H9 (cell line): ENCODE measurements around the gene BSDC1. TPM values are rescaled to one million over a fixed set of nuclear protein-coding genes. Genes with fewer than 3 reads are reported as not detected.

Source experiments
- DNase-seq: peaks from one replicate; pipeline ENCODE4 v3.0.0-alpha.2; 2017
- H2AFZ ChIP-seq: one replicate; pipeline ENCODE4 v1.6.1; 2013; ENCODE audit warnings: mild to moderate bottlenecking, low read length, control low read depth, moderate library complexity
- H2AK5ac ChIP-seq: 2 replicates; pipeline ENCODE4 v1.6.1; 2013; ENCODE audit warnings: low read length, control low read depth, mixed read lengths; ENCODE audit not compliant: insufficient read length
- H2BK120ac ChIP-seq: one replicate; pipeline ENCODE4 v1.6.1; 2013; ENCODE audit warnings: low read depth, mild to moderate bottlenecking, low read length, control low read depth, inconsistent platforms; ENCODE audit not compliant: poor library complexity, severe bottlenecking
- H2BK12ac ChIP-seq: 2 replicates; pipeline ENCODE4 v1.6.1; 2013; ENCODE audit warnings: low read length, control low read depth, mixed read lengths, low read depth; ENCODE audit not compliant: insufficient read length
- H2BK15ac ChIP-seq: 2 replicates; pipeline ENCODE4 v1.6.1; 2013; ENCODE audit warnings: low read depth, low read length, control low read depth
- H2BK20ac ChIP-seq: one replicate; pipeline ENCODE4 v1.6.1; 2013; ENCODE audit warnings: low read depth, mild to moderate bottlenecking, low read length, control low read depth, inconsistent platforms; ENCODE audit not compliant: poor library complexity, severe bottlenecking
- H2BK5ac ChIP-seq: 2 replicates; pipeline ENCODE4 v1.6.1; 2013; ENCODE audit warnings: low read length, control low read depth, mixed read lengths; ENCODE audit not compliant: insufficient read length
- H3K14ac ChIP-seq: 2 replicates; pipeline ENCODE4 v1.6.1; 2013; ENCODE audit warnings: low read length, control low read depth; ENCODE audit not compliant: insufficient read depth
- H3K18ac ChIP-seq: 2 replicates; pipeline ENCODE4 v1.6.1; 2013; ENCODE audit warnings: low read depth, mild to moderate bottlenecking, mixed read lengths, low read length, control low read depth; ENCODE audit not compliant: insufficient read length
- H3K23ac ChIP-seq: 2 replicates; pipeline ENCODE4 v1.6.1; 2013; ENCODE audit warnings: low read length, control low read depth, mixed read lengths, low read depth; ENCODE audit not compliant: insufficient read length
- H3K23me2 ChIP-seq: 2 replicates; pipeline ENCODE4 v1.6.1; 2013; ENCODE audit warnings: low read depth, mild to moderate bottlenecking, mixed read lengths, low read length, control low read depth; ENCODE audit not compliant: insufficient read length, poor library complexity, severe bottlenecking
- H3K27ac ChIP-seq: 2 replicates; pipeline ENCODE4 v1.5.1; 2013; ENCODE audit warnings: low read length, control low read depth, mixed read lengths, low read depth; ENCODE audit not compliant: insufficient read length
- H3K27me3 ChIP-seq: 2 replicates; pipeline ENCODE4 v1.6.1; 2013; ENCODE audit warnings: low read length, control low read depth, inconsistent platforms; ENCODE audit not compliant: insufficient read depth
- H3K4ac ChIP-seq: 2 replicates; pipeline ENCODE4 v1.6.1; 2013; ENCODE audit warnings: low read depth, mild to moderate bottlenecking, control low read depth, inconsistent platforms, low read length, moderate library complexity
- H3K4me1 ChIP-seq: 2 replicates; pipeline ENCODE4 v1.6.1; 2013; ENCODE audit warnings: low read length, control low read depth, inconsistent platforms; ENCODE audit not compliant: insufficient read depth
- H3K4me2 ChIP-seq: 2 replicates; pipeline ENCODE4 v1.6.1; 2013; ENCODE audit warnings: low read length, control low read depth, mixed read lengths; ENCODE audit not compliant: insufficient read length, insufficient read depth
- H3K56ac ChIP-seq: 2 replicates; pipeline ENCODE4 v1.6.1; 2013; ENCODE audit warnings: low read depth, mild to moderate bottlenecking, mixed read lengths, low read length, control low read depth; ENCODE audit not compliant: insufficient read length
- H3K79me1 ChIP-seq: 2 replicates; pipeline ENCODE4 v1.6.1; 2013; ENCODE audit warnings: low read depth, mild to moderate bottlenecking, moderate library complexity, low read length, control low read depth, inconsistent platforms; ENCODE audit not compliant: insufficient read depth, poor library complexity, severe bottlenecking
- H3K79me2 ChIP-seq: 2 replicates; pipeline ENCODE4 v1.6.1; 2013; ENCODE audit warnings: low read length, control low read depth, inconsistent platforms; ENCODE audit not compliant: insufficient read depth
- H3K9ac ChIP-seq: 2 replicates; pipeline ENCODE4 v1.6.1; 2013; ENCODE audit warnings: low read length, control low read depth, mixed read lengths; ENCODE audit not compliant: insufficient read length; ENCODE audit errors: extremely low read depth
- H3K9me3 ChIP-seq: one replicate; pipeline ENCODE4 v1.6.1; 2013; ENCODE audit warnings: low read depth, low read length, inconsistent platforms; ENCODE audit not compliant: control insufficient read depth
- H3T11ph ChIP-seq: one replicate; pipeline ENCODE4 v1.6.1; 2013; ENCODE audit warnings: mild to moderate bottlenecking, low read length, control low read depth, inconsistent platforms
- H4K20me1 ChIP-seq: one replicate; pipeline ENCODE4 v1.6.1; 2013; ENCODE audit not compliant: control insufficient read depth, insufficient read length, insufficient read depth
- H4K5ac ChIP-seq: 2 replicates; pipeline ENCODE4 v1.6.1; 2013; ENCODE audit warnings: low read depth, mild to moderate bottlenecking, mixed read lengths, low read length, control low read depth; ENCODE audit not compliant: insufficient read length
- H4K8ac ChIP-seq: replicated peaks from 2 replicates; pipeline ENCODE4 v1.6.1; 2013; ENCODE audit warnings: low read length, control low read depth, mixed read lengths, low read depth; ENCODE audit not compliant: insufficient read length
- H4K91ac ChIP-seq: 2 replicates; pipeline ENCODE4 v1.6.1; 2013; ENCODE audit warnings: low read depth, mild to moderate bottlenecking, moderate library complexity, mixed read lengths, low read length, control low read depth; ENCODE audit not compliant: insufficient read length
- H3K27ac Mint-ChIP-seq, 3 experiments: 2 replicates in 2 of 3; 3 replicates in 1 of 3; pipeline ENCODE4 v1.8.0; 2020 to 2021; ENCODE audit warnings: mixed read lengths in 3 of 3, mild to moderate bottlenecking in 1 of 3, moderate library complexity in 1 of 3
- H3K27me3 Mint-ChIP-seq: 2 replicates; pipeline ENCODE4 v1.8.0; 2021; ENCODE audit warnings: low read depth, mild to moderate bottlenecking, moderate library complexity, mixed read lengths
- H3K36me3 Mint-ChIP-seq, 3 experiments: 2 replicates in 2 of 3; 3 replicates in 1 of 3; pipeline ENCODE4 v1.8.0; 2020 to 2021; ENCODE audit warnings: low read depth in 3 of 3, mixed read lengths in 3 of 3; ENCODE audit not compliant: insufficient read depth in 1 of 3
- H3K4me1 Mint-ChIP-seq, 2 experiments: 2 replicates each; pipeline ENCODE4 v1.8.0; 2020; ENCODE audit warnings: mixed read lengths in 2 of 2
- H3K4me3 Mint-ChIP-seq, 2 experiments: 2 replicates in 1 of 2; 3 replicates in 1 of 2; pipeline ENCODE4 v1.8.0; 2020 to 2021; ENCODE audit warnings: mild to moderate bottlenecking in 2 of 2, mixed read lengths in 2 of 2, moderate library complexity in 1 of 2
- H3K9me3 Mint-ChIP-seq, 2 experiments: 2 replicates in 1 of 2; 3 replicates in 1 of 2; pipeline ENCODE4 v1.8.0; 2020; ENCODE audit warnings: mild to moderate bottlenecking in 2 of 2, mixed read lengths in 2 of 2, moderate library complexity in 1 of 2
- WGBS: extraction: QIAGEN DNeasy Blood & Tissue Kit; methylation state at CpG from one replicate; pipeline ENCODE4 v1.1.7; 2013; ENCODE audit warnings: missing lambda C conversion rate, low lambda C conversion rate, mixed read lengths; ENCODE audit not compliant: insufficient read length; ENCODE audit errors: extremely low coverage; 5-methylcytosine and 5-hydroxymethylcytosine counted together
- total RNA-seq: library from RNA; stranded (reverse); gene quantifications from 2 replicates; pipeline ENCODE4 v1.2.1, GENCODE V29; 2021
- TF ChIP-seq, protein P1 (sequence below): fragments of 200-600 bp; sonication (generic); conservative IDR thresholded peaks from 3 replicates; pipeline ENCODE4 v1.8.0; 2021; ENCODE audit warnings: antibody characterized with exemption, mild to moderate bottlenecking

The BSDC1 gene
- total RNA-seq, 1 experiment from 2014 or later = 52.6 TPM

DNA sequence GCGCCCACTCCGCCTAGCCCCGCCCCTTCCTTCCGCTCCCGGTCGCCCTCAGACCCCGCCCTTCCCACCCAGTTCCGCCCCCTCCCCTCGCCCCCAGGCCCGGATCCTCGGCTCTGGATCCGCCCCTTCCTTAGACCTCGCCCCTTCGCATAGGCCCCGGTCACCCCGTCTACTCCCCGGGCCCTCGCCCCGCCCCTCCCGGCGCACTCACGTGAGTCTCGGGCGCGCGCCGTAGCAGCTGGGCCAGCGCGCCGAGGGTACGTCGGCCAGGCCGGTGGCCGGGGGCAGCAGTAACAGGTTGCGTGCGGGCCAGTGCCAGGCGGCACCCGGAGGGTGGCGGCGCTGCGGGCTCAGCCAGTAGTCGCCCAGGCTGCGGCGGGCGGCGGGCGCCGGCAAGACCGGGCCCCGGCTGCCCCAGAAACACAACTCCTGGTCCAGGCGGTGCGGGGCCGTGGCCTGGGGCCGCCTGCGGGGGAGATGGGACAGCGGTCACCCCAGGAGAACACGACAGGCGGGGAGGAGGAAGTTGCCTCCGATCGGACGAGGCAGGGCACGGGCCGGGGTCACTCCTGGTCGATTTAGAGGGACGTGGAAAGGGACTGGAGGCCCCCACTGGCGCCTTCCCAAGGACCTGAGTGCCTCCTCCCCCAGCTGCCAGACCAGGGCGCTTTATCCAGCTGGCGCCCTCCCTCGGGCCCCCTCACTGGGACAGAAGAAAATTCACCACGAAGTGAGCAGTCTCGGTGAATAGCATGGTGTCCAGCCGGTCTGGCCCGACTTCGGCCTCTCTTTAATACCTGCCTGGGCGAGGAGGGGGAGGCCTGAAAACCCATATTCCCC, 42.6 kb downstream of the BSDC1 start:
- peak overlapping the region; percentile 88 for H3K14ac ChIP-seq
- H3K4me3 Mint-ChIP-seq = peak overlapping the region; percentile 85 to 91
- peak overlapping the region; percentile 65 for H3K18ac ChIP-seq
- H3K27ac Mint-ChIP-seq = peak overlapping the region; percentile 92 to 93 (median 92); a peak in 4 of 7 replicates
- no peaks in the 10 kb centered on the region for H3K79me1 ChIP-seq
- no peak overlapping the region for H4K5ac ChIP-seq
- no peaks in the 10 kb centered on the region for H3K79me2 ChIP-seq
- H2BK120ac ChIP-seq = no peak overlapping the region
- no peaks in the 10 kb centered on the region for H3K9me3 ChIP-seq
- no peak overlapping the region for H4K91ac ChIP-seq
- no peak overlapping the region for H3T11ph ChIP-seq
- H3K56ac ChIP-seq = no peak overlapping the region
- no peak overlapping the region for H2BK20ac ChIP-seq
- H3K23ac ChIP-seq = no peak overlapping the region
- no peak overlapping the region for H2BK12ac ChIP-seq
- peaks cover 9 to 10% of the 10 kb centered on the region in 2 experiments for H3K9me3 Mint-ChIP-seq
- no CpG with 5 or more reads among the region's 75 CpGs for WGBS
- no peak overlapping the region for H3K4ac ChIP-seq
- peaks cover 3% of the 10 kb centered on the region; the same call in 1 of the 2 replicates for H3K27me3 ChIP-seq
- H3K9ac ChIP-seq = peak overlapping the region; percentile 70
- TF ChIP-seq, protein P1, sequence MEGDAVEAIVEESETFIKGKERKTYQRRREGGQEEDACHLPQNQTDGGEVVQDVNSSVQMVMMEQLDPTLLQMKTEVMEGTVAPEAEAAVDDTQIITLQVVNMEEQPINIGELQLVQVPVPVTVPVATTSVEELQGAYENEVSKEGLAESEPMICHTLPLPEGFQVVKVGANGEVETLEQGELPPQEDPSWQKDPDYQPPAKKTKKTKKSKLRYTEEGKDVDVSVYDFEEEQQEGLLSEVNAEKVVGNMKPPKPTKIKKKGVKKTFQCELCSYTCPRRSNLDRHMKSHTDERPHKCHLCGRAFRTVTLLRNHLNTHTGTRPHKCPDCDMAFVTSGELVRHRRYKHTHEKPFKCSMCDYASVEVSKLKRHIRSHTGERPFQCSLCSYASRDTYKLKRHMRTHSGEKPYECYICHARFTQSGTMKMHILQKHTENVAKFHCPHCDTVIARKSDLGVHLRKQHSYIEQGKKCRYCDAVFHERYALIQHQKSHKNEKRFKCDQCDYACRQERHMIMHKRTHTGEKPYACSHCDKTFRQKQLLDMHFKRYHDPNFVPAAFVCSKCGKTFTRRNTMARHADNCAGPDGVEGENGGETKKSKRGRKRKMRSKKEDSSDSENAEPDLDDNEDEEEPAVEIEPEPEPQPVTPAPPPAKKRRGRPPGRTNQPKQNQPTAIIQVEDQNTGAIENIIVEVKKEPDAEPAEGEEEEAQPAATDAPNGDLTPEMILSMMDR = no peak
- H4K20me1 ChIP-seq = no peaks in the 10 kb centered on the region
- H3K23me2 ChIP-seq = peaks cover 7% of the 10 kb centered on the region
- no peaks in the 10 kb centered on the region for H3K4me1 ChIP-seq
- H3K4me2 ChIP-seq = peak overlapping the region; percentile 41
- peaks cover 37% of the 10 kb centered on the region for H3K27me3 Mint-ChIP-seq
- H3K36me3 Mint-ChIP-seq = peaks cover 6 to 25% (median 9%) of the 10 kb centered on the region in 3 experiments
- no peak overlapping the region for H3K27ac ChIP-seq
- H2AFZ ChIP-seq = no peak overlapping the region
- DNase-seq = peak; percentile 95
- H2BK15ac ChIP-seq = no peak overlapping the region; the same call in 1 of the 2 replicates
- H2AK5ac ChIP-seq = no peak overlapping the region
- no peak overlapping the region for H4K8ac ChIP-seq
- H3K4me1 Mint-ChIP-seq = peaks cover 18 to 20% of the 10 kb centered on the region in 2 experiments
- no peak overlapping the region for H2BK5ac ChIP-seq
